ENCODE data around the gene CRYBB3. TPM values are rescaled to one million over a fixed set of nuclear protein-coding genes. Genes with fewer than 3 reads are reported as not detected.

Gene CRYBB3
- total RNA-seq, 1 experiment from 2014 or later, result 0.39 TPM

- Mint-ChIP-seq H3K4me3 (no peak overlapping the region), H3K27ac (no peak overlapping the region), H3K9me3 (peaks cover 0 to 3% of the 10 kb centered on the region in 2 experiments; a peak in 3 of 5 replicates), H3K4me1 (peaks cover 2 to 4% of the 10 kb centered on the region in 2 experiments; a peak in 3 of 4 replicates), H3K27me3 (ENCODE audit: low read depth) (no peaks in the 10 kb centered on the region), H3K36me3 (ENCODE audit: insufficient read depth in 1 of 3, low read depth in 3 of 3) (peaks cover 17 to 57% (median 55%) of the 10 kb centered on the region in 3 experiments)
- H2BK120ac ChIP-seq (ENCODE audit: low read depth, low read length, poor library complexity, severe bottlenecking), result no peak overlapping the region
- no CpG with 5 or more reads among the region's 3 CpGs for WGBS (ENCODE audit: extremely low coverage, insufficient read length, low lambda C conversion rate)
- H3K4ac ChIP-seq (ENCODE audit: low read depth, low read length), result no peak overlapping the region
- H2AK5ac ChIP-seq (ENCODE audit: insufficient read length, low read length), result no peak overlapping the region
- no peak overlapping the region for H3K4me2 ChIP-seq (ENCODE audit: insufficient read depth, insufficient read length, low read length)
- H3K9ac ChIP-seq (ENCODE audit: extremely low read depth, insufficient read length, low read length), result no peak overlapping the region
- no peak overlapping the region for H2BK12ac ChIP-seq (ENCODE audit: insufficient read length, low read depth, low read length)
- no peaks in the 10 kb centered on the region for H3K23me2 ChIP-seq (ENCODE audit: insufficient read length, low read depth, low read length, poor library complexity, severe bottlenecking)
- no peak overlapping the region for H3K27ac ChIP-seq (ENCODE audit: insufficient read length, low read depth, low read length)
- H3K27me3 ChIP-seq (ENCODE audit: insufficient read depth, low read length), result no peaks in the 10 kb centered on the region
- H3K18ac ChIP-seq (ENCODE audit: insufficient read length, low read depth, low read length), result no peak overlapping the region
- no peak for TF ChIP-seq CTCF (conservative IDR thresholded peaks at IDR 0.05)
- no peaks in the 10 kb centered on the region for H3K9me3 ChIP-seq (ENCODE audit: control insufficient read depth, low read depth, low read length)
- H2BK5ac ChIP-seq (ENCODE audit: insufficient read length, low read length), result no peak overlapping the region
- H3K79me2 ChIP-seq (ENCODE audit: insufficient read depth, low read length), result no peaks in the 10 kb centered on the region
- no peak overlapping the region for H4K5ac ChIP-seq (ENCODE audit: insufficient read length, low read depth, low read length)
- H2BK20ac ChIP-seq (ENCODE audit: low read depth, low read length, poor library complexity, severe bottlenecking), result no peak overlapping the region
- H4K20me1 ChIP-seq (ENCODE audit: control insufficient read depth, insufficient read depth, insufficient read length), result no peaks in the 10 kb centered on the region
- no peak overlapping the region for H4K91ac ChIP-seq (ENCODE audit: insufficient read length, low read depth, low read length)
- DNase-seq, result no peak
- H2BK15ac ChIP-seq (ENCODE audit: low read depth, low read length), result no peak overlapping the region
- no peak overlapping the region for H3T11ph ChIP-seq (ENCODE audit: low read length)
- no peaks in the 10 kb centered on the region for H3K79me1 ChIP-seq (ENCODE audit: insufficient read depth, low read depth, low read length, poor library complexity, severe bottlenecking)
- H3K4me1 ChIP-seq (ENCODE audit: insufficient read depth, low read length), result no peaks in the 10 kb centered on the region
- H3K56ac ChIP-seq (ENCODE audit: insufficient read length, low read depth, low read length), result no peak overlapping the region
- no peak overlapping the region for H3K23ac ChIP-seq (ENCODE audit: insufficient read length, low read depth, low read length)
- no peak overlapping the region for H2AFZ ChIP-seq (ENCODE audit: low read length)
- no peak overlapping the region for H3K14ac ChIP-seq (ENCODE audit: insufficient read depth, low read length)
- H4K8ac ChIP-seq (replicated peaks; ENCODE audit: insufficient read length, low read depth, low read length), result no peak overlapping the region
These were observed 13.5 kb upstream of the CRYBB3 start for GRCh38 chr22:25186140-25186539.

All from H9 (cell line).